CD4-positive, alpha-beta memory T cell (primary cell): Measurements from ENCODE around the gene GALNTL6. TPM values are rescaled to one million over a fixed set of nuclear protein-coding genes. Genes with fewer than 3 reads are reported as not detected.

Source experiments
- CTCF ChIA-PET: fragments of 350-600 bp; sonication (Branson Sonifier 250); formaldehyde crosslinking; loops from one replicate; lab custom pipeline; 2021; ENCODE audit warnings: inconsistent platforms; ENCODE audit not compliant: partially characterized antibody; lab: Charles Lee
- POLR2A ChIA-PET: fragments of 350-600 bp; sonication (Branson Sonifier 250); formaldehyde crosslinking; loops from one replicate; lab custom pipeline; 2021; ENCODE audit not compliant: partially characterized antibody; lab: Charles Lee
- DNase-seq, 5 donors: peaks; one replicate each; pipeline versions ENCODE4 v3.0.0 to v3.0.0-alpha.2; 2020 to 2022; ENCODE audit warnings: mixed read lengths in 1 of 5
- H3K27ac ChIP-seq: one replicate; pipeline ENCODE4 v1.7.0; 2013; ENCODE audit warnings: low read depth, low read length
- H3K27me3 ChIP-seq: 2 replicates; pipeline ENCODE4 v1.7.0; 2013; ENCODE audit warnings: mild to moderate bottlenecking, low read length, moderate library complexity; ENCODE audit not compliant: insufficient read depth
- H3K36me3 ChIP-seq: 2 replicates; pipeline ENCODE4 v1.7.0; 2013; ENCODE audit warnings: mild to moderate bottlenecking, low read length, moderate library complexity; ENCODE audit not compliant: insufficient read depth
- H3K4me1 ChIP-seq: 2 replicates; pipeline ENCODE4 v1.7.0; 2013; ENCODE audit warnings: mild to moderate bottlenecking, low read length, moderate library complexity; ENCODE audit not compliant: insufficient read depth
- H3K4me3 ChIP-seq, 2 donors: one replicate each; pipeline ENCODE4 v1.7.0; 2013; ENCODE audit warnings: low read length in 2 of 2, mild to moderate bottlenecking in 1 of 2
- H3K9me3 ChIP-seq, 2 donors: one replicate each; pipeline ENCODE4 v1.7.0; 2013; ENCODE audit warnings: low read length in 2 of 2, control low read depth in 1 of 2; ENCODE audit not compliant: control insufficient read depth in 1 of 2
- H3K27ac Mint-ChIP-seq, 7 donors: one replicate each; pipeline ENCODE4 v1.8.0; 2020 to 2021; ENCODE audit warnings: mixed read lengths in 7 of 7, mild to moderate bottlenecking in 6 of 7, inconsistent platforms in 3 of 7, moderate library complexity in 3 of 7
- H3K27me3 Mint-ChIP-seq, 2 donors: one replicate each; pipeline ENCODE4 v1.8.0; 2020 to 2021; ENCODE audit warnings: mixed read lengths in 2 of 2
- H3K36me3 Mint-ChIP-seq, 2 donors: one replicate each; pipeline ENCODE4 v1.8.0; 2020 to 2021; ENCODE audit warnings: mixed read lengths in 2 of 2, inconsistent platforms in 1 of 2, mild to moderate bottlenecking in 1 of 2
- H3K4me1 Mint-ChIP-seq, 4 donors: one replicate each; pipeline ENCODE4 v1.8.0; 2020 to 2021; ENCODE audit warnings: mixed read lengths in 4 of 4, mild to moderate bottlenecking in 1 of 4
- H3K4me3 Mint-ChIP-seq, 8 donors: one replicate each; pipeline ENCODE4 v1.8.0; 2020 to 2021; ENCODE audit warnings: mixed read lengths in 8 of 8, mild to moderate bottlenecking in 7 of 8, moderate library complexity in 6 of 8, inconsistent platforms in 3 of 8
- H3K9me3 Mint-ChIP-seq, 8 donors: one replicate each; pipeline ENCODE4 v1.8.0; 2020 to 2021; ENCODE audit warnings: mixed read lengths in 8 of 8, mild to moderate bottlenecking in 5 of 8, inconsistent platforms in 3 of 8, moderate library complexity in 1 of 8
- intact Hi-C: fragments of 100-400 bp; cut with micrococcal nuclease; formaldehyde crosslinking; loops from one replicate; pipeline ENCODE4 v1.15.1; 2023
- polyA plus RNA-seq, 2 donors: library from polyadenylated mRNA; unstranded; fragments of 300-500 nt; fragmentation: Illumina TruSeq; gene quantifications; one replicate each; pipeline ENCODE4 v1.2.3, GENCODE V29; 2021
- total RNA-seq, 2 experiments: library from RNA; stranded (reverse); gene quantifications; one replicate each; pipeline ENCODE4 v1.2.3, GENCODE V29; 2021

GALNTL6 gene
- total and polyA plus RNA-seq, 4 experiments from 2014 or later, result not detected

DNA sequence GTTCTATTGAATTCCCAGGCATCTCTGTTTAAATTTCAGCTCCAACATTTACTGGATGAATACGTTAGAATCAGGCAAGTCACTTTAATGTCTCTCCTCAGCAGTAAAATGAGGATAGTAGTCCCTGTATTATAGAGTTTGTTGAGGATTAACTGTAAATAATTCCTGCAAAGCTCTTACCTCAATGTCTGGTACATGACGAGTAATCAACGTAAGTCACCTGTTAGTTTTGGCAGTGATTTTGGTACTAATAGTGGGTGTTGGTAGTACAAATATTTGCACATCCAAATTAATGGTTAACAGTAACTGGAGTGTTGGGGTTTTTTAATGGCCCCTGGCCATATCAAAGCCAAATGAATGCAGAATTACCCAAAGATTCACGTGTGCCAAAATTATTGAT, 1165.6 kb downstream of the GALNTL6 start:
- Mint-ChIP-seq H3K4me3 (no peak overlapping the region), H3K27ac (no peak overlapping the region), H3K36me3 (no peaks in the 10 kb centered on the region), H3K27me3 (peaks cover 9 to 16% of the 10 kb centered on the region in 2 donors), H3K4me1 (no peaks in the 10 kb centered on the region), H3K9me3 (peaks cover 0 to 2% (median 0%) of the 10 kb centered on the region in 8 donors)
- H3K36me3 ChIP-seq, result no peaks in the 10 kb centered on the region
- H3K9me3 ChIP-seq, result no peaks in the 10 kb centered on the region
- intact Hi-C loops, result no loop called here
- ChIA-PET CTCF (interaction anchor here (1.4 kb wide), 1 partner anchor 279 kb away, joined by 3 read pairs; no protein-coding TSS in a partner anchor), POLR2A (no interaction called here)
- DNase-seq, result no peak
- H3K4me3 ChIP-seq, result no peak overlapping the region
- no peak overlapping the region for H3K27ac ChIP-seq
- no peaks in the 10 kb centered on the region for H3K27me3 ChIP-seq
- H3K4me1 ChIP-seq, result no peaks in the 10 kb centered on the region

DNA sequence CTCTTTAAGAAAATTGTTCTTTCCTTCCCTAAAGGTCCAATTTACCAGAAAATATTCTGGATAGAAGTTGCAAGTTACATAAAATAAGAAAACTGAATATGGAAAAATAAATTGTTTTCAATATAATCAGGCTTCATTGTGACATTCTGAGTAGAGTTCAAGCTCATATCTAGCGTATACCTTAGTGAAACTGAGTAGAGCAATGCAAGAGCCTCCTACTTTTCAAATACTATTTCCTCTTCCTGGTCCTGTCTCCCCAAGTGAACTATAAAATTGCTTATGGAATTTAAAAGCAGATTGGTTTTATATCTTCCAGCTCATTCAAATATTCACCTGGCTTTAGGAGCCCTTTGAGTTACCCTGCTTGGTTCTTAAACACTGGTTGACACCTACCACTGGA, 1166.1 kb downstream of the GALNTL6 start:
- Mint-ChIP-seq H3K36me3 (no peaks in the 10 kb centered on the region), H3K27ac (no peak overlapping the region), H3K4me3 (no peak overlapping the region), H3K9me3 (peaks cover 0 to 2% (median 0%) of the 10 kb centered on the region in 8 donors), H3K4me1 (no peaks in the 10 kb centered on the region), H3K27me3 (peaks cover 9 to 17% of the 10 kb centered on the region in 2 donors)
- no peaks in the 10 kb centered on the region for H3K9me3 ChIP-seq
- no peaks in the 10 kb centered on the region for H3K4me1 ChIP-seq
- no peak overlapping the region for H3K27ac ChIP-seq
- ChIA-PET POLR2A (no interaction called here), CTCF (no interaction called here)
- no peaks in the 10 kb centered on the region for H3K27me3 ChIP-seq
- DNase-seq, result no peak
- no peak overlapping the region for H3K4me3 ChIP-seq
- H3K36me3 ChIP-seq, result no peaks in the 10 kb centered on the region
- intact Hi-C loops, result no loop called here

DNA sequence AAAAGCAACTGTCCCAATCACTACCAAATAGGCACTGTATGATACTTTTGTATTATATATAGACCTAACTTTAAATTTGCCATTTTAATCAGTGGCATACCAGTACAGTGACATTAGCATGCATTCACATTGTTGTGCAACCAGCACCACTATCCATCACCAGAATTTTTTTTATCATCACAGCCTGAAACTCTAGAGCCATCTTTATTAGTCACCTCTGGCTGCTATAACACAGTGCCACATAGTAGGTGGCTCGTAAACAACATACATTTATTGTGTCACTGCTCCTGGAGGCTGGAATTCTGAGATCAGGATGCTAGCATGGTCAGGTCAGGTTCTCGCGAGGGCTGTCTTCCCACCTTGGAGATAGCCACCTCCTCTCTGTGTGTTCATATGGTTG, 1167.0 kb downstream of the GALNTL6 start:
- Histone ChIP-seq H3K36me3 (no peaks in the 10 kb centered on the region), H3K27me3 (no peaks in the 10 kb centered on the region), H3K4me1 (no peaks in the 10 kb centered on the region), H3K9me3 (no peaks in the 10 kb centered on the region), H3K27ac (no peak overlapping the region), H3K4me3 (no peak overlapping the region)
- Mint-ChIP-seq H3K4me3 (no peak overlapping the region), H3K4me1 (no peaks in the 10 kb centered on the region), H3K36me3 (no peaks in the 10 kb centered on the region), H3K27ac (no peak overlapping the region), H3K9me3 (peaks cover 0 to 2% (median 0%) of the 10 kb centered on the region in 8 donors), H3K27me3 (peaks cover 9 to 18% of the 10 kb centered on the region in 2 donors)
- intact Hi-C loops, result no loop called here
- ChIA-PET CTCF (no interaction called here), POLR2A (no interaction called here)
- no peak for DNase-seq

DNA sequence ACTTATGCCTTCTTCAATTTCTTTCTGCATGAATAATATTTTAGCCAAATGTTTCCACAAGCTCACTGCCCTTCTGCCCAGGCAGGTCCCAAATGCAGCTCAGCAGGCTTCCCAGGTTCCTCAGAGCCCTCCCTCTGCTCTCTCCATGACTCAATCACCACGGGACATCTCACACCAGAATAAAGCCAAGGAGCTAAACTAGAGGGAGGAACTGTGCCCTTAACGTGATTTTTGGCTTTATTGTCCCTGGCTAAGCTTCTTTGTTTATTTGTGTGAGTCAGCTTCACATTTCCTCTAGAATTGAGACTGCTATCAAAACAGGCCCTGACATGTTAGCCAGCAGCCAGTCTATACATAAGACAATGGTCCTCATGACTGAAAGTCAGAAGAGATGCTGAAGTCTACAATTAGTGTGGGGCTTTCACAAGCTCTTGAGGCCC, 1169.0 kb downstream of the GALNTL6 start:
- Mint-ChIP-seq H3K27ac (no peak overlapping the region), H3K36me3 (no peaks in the 10 kb centered on the region), H3K4me1 (no peaks in the 10 kb centered on the region), H3K27me3 (peaks cover 9 to 15% of the 10 kb centered on the region in 2 donors), H3K4me3 (no peak overlapping the region), H3K9me3 (peaks cover 0 to 4% (median 0%) of the 10 kb centered on the region in 8 donors)
- CTCF ChIA-PET, result no interaction called here
- no peaks in the 10 kb centered on the region for H3K9me3 ChIP-seq
- H3K36me3 ChIP-seq, result no peaks in the 10 kb centered on the region
- intact Hi-C loops, result no loop called here
- no peak for DNase-seq
- no peak overlapping the region for H3K27ac ChIP-seq
- no peaks in the 10 kb centered on the region for H3K27me3 ChIP-seq
- H3K4me3 ChIP-seq, result no peak overlapping the region
- POLR2A ChIA-PET, result no interaction called here
- no peaks in the 10 kb centered on the region for H3K4me1 ChIP-seq

DNA sequence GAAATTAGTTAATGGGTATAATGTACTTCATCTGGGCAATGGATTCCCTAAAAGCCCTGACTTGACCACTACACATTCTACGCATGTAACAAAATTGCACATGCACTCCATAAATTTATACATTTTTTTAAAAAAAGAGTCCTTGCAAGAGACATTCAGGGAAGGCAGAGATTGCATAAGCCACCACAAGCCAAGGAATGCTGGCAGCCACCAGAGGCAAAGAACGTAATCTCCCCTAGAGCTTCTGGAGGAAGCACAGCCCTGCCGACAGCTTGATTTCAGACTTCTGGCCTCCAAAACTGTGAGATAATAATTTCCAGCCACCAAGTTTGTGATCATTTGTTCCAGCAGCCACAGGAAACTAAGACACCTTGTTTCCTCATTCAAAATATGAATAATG, 1169.8 kb downstream of the GALNTL6 start:
- ChIA-PET CTCF (no interaction called here), POLR2A (no interaction called here)
- Histone ChIP-seq H3K4me1 (no peaks in the 10 kb centered on the region), H3K27ac (no peak overlapping the region), H3K4me3 (no peak overlapping the region), H3K27me3 (no peaks in the 10 kb centered on the region), H3K36me3 (no peaks in the 10 kb centered on the region), H3K9me3 (no peaks in the 10 kb centered on the region)
- Mint-ChIP-seq H3K27ac (no peak overlapping the region), H3K4me1 (no peaks in the 10 kb centered on the region), H3K9me3 (peaks cover 0 to 12% (median 5%) of the 10 kb centered on the region in 8 donors), H3K4me3 (no peak overlapping the region), H3K36me3 (peaks cover 0 to under 1% of the 10 kb centered on the region in 2 donors), H3K27me3 (peaks cover 7 to 17% of the 10 kb centered on the region in 2 donors)
- intact Hi-C loops, result no loop called here
- DNase-seq, result no peak

- Mint-ChIP-seq H3K27me3 (peaks cover 5 to 18% of the 10 kb centered on the region in 2 donors), H3K27ac (no peak overlapping the region), H3K36me3 (peaks cover 0 to 1% of the 10 kb centered on the region in 2 donors), H3K4me3 (no peak overlapping the region), H3K9me3 (peaks cover 2 to 17% (median 8%) of the 10 kb centered on the region in 8 donors), H3K4me1 (no peaks in the 10 kb centered on the region)
- Histone ChIP-seq H3K27me3 (no peaks in the 10 kb centered on the region), H3K4me1 (no peaks in the 10 kb centered on the region), H3K36me3 (no peaks in the 10 kb centered on the region), H3K9me3 (no peaks in the 10 kb centered on the region), H3K4me3 (no peak overlapping the region), H3K27ac (no peak overlapping the region)
- DNase-seq, result no peak
- intact Hi-C loops, result no loop called here
- POLR2A ChIA-PET, result no interaction called here
- CTCF ChIA-PET, result no interaction called here
These were observed 1170.4 kb downstream of the GALNTL6 start for GRCh38 chr4:172983631-172984030.

DNA sequence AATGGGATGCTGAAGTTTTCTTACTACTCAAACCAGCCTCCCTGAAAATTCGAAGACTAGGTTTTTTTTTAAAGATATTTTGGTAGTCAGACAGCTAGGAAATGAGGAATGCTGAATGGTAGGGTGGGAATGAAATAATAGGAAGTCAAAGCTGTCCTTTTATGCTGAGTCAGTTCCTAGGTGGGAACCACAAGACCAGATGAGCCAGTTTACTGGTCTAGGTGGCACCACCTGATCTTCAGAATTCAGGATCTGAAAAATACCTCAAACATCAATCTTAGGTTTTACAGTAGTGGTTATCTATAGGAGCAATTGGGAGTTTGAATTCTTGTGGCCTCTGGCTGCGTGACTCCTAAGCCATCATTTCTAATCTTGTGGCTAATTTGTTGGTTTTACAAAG, 1172.3 kb downstream of the GALNTL6 start:
- H3K36me3 Mint-ChIP-seq, result peaks cover 0 to 1% of the 10 kb centered on the region in 2 donors
- H3K4me3 Mint-ChIP-seq, result no peak overlapping the region
- Histone ChIP-seq H3K27me3 (no peaks in the 10 kb centered on the region), H3K36me3 (no peaks in the 10 kb centered on the region), H3K4me3 (no peak overlapping the region), H3K4me1 (no peaks in the 10 kb centered on the region), H3K9me3 (no peaks in the 10 kb centered on the region), H3K27ac (no peak overlapping the region)
- peaks cover 4 to 13% of the 10 kb centered on the region in 2 donors for H3K27me3 Mint-ChIP-seq
- intact Hi-C loops, result no loop called here
- no peak overlapping the region for H3K27ac Mint-ChIP-seq
- no peak for DNase-seq
- CTCF ChIA-PET, result no interaction called here
- POLR2A ChIA-PET, result no interaction called here
- peaks cover 2 to 20% (median 11%) of the 10 kb centered on the region in 8 donors for H3K9me3 Mint-ChIP-seq
- no peaks in the 10 kb centered on the region for H3K4me1 Mint-ChIP-seq

- ChIA-PET POLR2A (no interaction called here), CTCF (no interaction called here)
- H3K4me1 Mint-ChIP-seq, result no peaks in the 10 kb centered on the region
- Histone ChIP-seq H3K4me3 (no peak overlapping the region), H3K36me3 (no peaks in the 10 kb centered on the region), H3K27me3 (no peaks in the 10 kb centered on the region), H3K9me3 (no peaks in the 10 kb centered on the region), H3K27ac (no peak overlapping the region), H3K4me1 (no peaks in the 10 kb centered on the region)
- peaks cover 0 to 1% of the 10 kb centered on the region in 2 donors for H3K36me3 Mint-ChIP-seq
- H3K27me3 Mint-ChIP-seq, result peaks cover 4 to 8% of the 10 kb centered on the region in 2 donors
- intact Hi-C loops, result no loop called here
- no peak overlapping the region for H3K4me3 Mint-ChIP-seq
- H3K27ac Mint-ChIP-seq, result no peak overlapping the region
- DNase-seq, result no peak
- H3K9me3 Mint-ChIP-seq, result peaks cover 2 to 20% (median 11%) of the 10 kb centered on the region in 8 donors
These were observed 1172.9 kb downstream of the GALNTL6 start for GRCh38 chr4:172986114-172986513.
